Heart right ventricle (tissue), 16 donors: ENCODE measurements around the gene PRKAA2. TPM values are rescaled to one million over a fixed set of nuclear protein-coding genes. Genes with fewer than 3 reads are reported as not detected.
A peak's percentile ranks its signal among the peaks of the same experiment; 100 is the strongest.

Source experiments
- ATAC-seq, 8 donors: fragments of 200-7000 bp; cut with Tn5 transposase; one replicate each; pipeline ENCODE4 v1.9.1; 2020; ENCODE audit warnings: mild to moderate bottlenecking in 8 of 8, moderate library complexity in 8 of 8, moderate number of reproducible peaks in 1 of 8
- DNase-seq, 2 donors: peaks; one replicate each; pipeline ENCODE4 v3.0.0-alpha.2; 2020
- H3K27ac ChIP-seq, 10 donors: fragments of 200-600 bp; sonication (generic) in 2 of 10; one replicate each; pipeline versions ENCODE4 v1.5.0 to v1.8.0; 2020 to 2022; ENCODE audit warnings: mild to moderate bottlenecking in 3 of 10
- H3K27me3 ChIP-seq, 7 donors: fragments of 200-600 bp; one replicate each; pipeline ENCODE4 v1.8.0; 2021 to 2022; ENCODE audit warnings: mild to moderate bottlenecking in 2 of 7
- H3K36me3 ChIP-seq, 9 donors: fragments of 200-600 bp; sonication (generic) in 1 of 9; one replicate each; pipeline versions ENCODE4 v1.5.0 to v1.8.0; 2020 to 2022; ENCODE audit warnings: mild to moderate bottlenecking in 2 of 9
- H3K4me1 ChIP-seq, 9 donors: fragments of 200-600 bp; sonication (generic) in 1 of 9; one replicate each; pipeline versions ENCODE4 v1.5.0 to v1.8.0; 2020 to 2022; ENCODE audit warnings: mild to moderate bottlenecking in 4 of 9
- H3K4me3 ChIP-seq, 10 donors: fragments of 200-600 bp; sonication (generic) in 2 of 10; one replicate each; pipeline versions ENCODE4 v1.5.0 to v1.8.0; 2020 to 2022; ENCODE audit warnings: mild to moderate bottlenecking in 7 of 10, moderate library complexity in 2 of 10
- H3K9me3 ChIP-seq, 11 donors: fragments of 200-600 bp in 10 of 11; sonication (generic) in 2 of 11; one replicate each; pipeline versions ENCODE4 v1.5.0 to v1.8.0; 2013 to 2022; ENCODE audit warnings: mild to moderate bottlenecking in 2 of 11, control low read depth in 1 of 11, moderate library complexity in 1 of 11
- CTCF ChIP-seq, 9 donors: fragments of 200-600 bp; sonication (generic) in 2 of 9; IDR thresholded peaks; one replicate each; pipeline versions ENCODE4 v1.5.0 to v1.8.0; 2021 to 2022; ENCODE audit warnings: antibody characterized with exemption in 9 of 9, mild to moderate bottlenecking in 5 of 9, moderate library complexity in 1 of 9
- WGBS, 2 donors: extraction: QIAGEN DNeasy Blood & Tissue Kit; methylation state at CpG; one replicate each; pipeline ENCODE4 v1.1.7; 2013; ENCODE audit warnings: inconsistent platforms in 1 of 2; 5-methylcytosine and 5-hydroxymethylcytosine counted together
- intact Hi-C, 10 donors: fragments of 100-400 bp; cut with DNase I; formaldehyde crosslinking; loops; one replicate each; pipeline versions ENCODE4 v1.11.1 to v1.14.2; 2022
- polyA plus RNA-seq, 2 donors: library from polyadenylated mRNA; stranded (reverse); fragments of 200-250 nt; gene quantifications; one replicate each; pipeline ENCODE4 v1.2.3, GENCODE V29; 2013
- total RNA-seq, 10 donors: library from RNA; stranded (reverse); fragmentation: NEBNext Ultra II Directional in 3 of 10; extraction: Animal tissue kit (Norgen Biotek cat#: 25700) in 3 of 10; gene quantifications; one replicate each; pipeline versions ENCODE4 v1.2.1 to v1.2.4, GENCODE V29; 2021 to 2023
- donor health status: Arrhythmogenic right ventricular cardiomyopathy.
- donor health status: ischemic (EF 13 %, LVEDD 7.1; RV severe dilation, severe dysfunction).
- donor health status: healthy with polysubstance abuse.
- donor health status: DM: no; HTN: yes; CAD: no.
- donor health status: DM: no; HTN: no; CAD: no.
- donor health status: ischemic (EF 25% LVEDD 6.9; RV normal size, moderate dysfunction).
- donor health status: ischemic (EF 25% LVEDD 5.7; RV mildly dilated, moderate dysfunction).
- donor health status: healthy.
- donor health status: DM: yes; HTN: yes; CAD: no.
- donor health status: Ischemic cardiomyopathy.
- donor health status: ischemic (EF 35%, LVEDD 5.7; RV mildly dilated, moderate dysfunction).
- donor health status: nonischemic (EF 11% LVEDD 7.7; RV severe dilation, severe dysfunction).
- donor health status: DM: yes; HTN: yes; CAD: no.
- donor health status: PGD.
- donor health status: ischemic (EF 29% LVEDD 5.4; RV normal size, mild dysfunction).
- donor health status: nonischemic (EF 23%, LVEDD 6.1; RV moderate dilation, normal function).

PRKAA2 gene
- total and polyA plus RNA-seq, 12 donors = 8.0 to 166 (median 124) TPM

GRCh38 chr1:56703747-56704146 is 58.6 kb downstream of the PRKAA2 start:
- peaks cover 0 to 27% (median 7%) of the 10 kb centered on the region in 11 donors for H3K9me3 ChIP-seq
- no peak overlapping the region for H3K4me3 ChIP-seq
- 78 to 90% methylated on average over 1 of the region's 1 CpG for WGBS, 2 donors
- H3K36me3 ChIP-seq = peaks cover 0 to 88% (median 7%) of the 10 kb centered on the region in 9 donors
- no peaks in the 10 kb centered on the region for H3K4me1 ChIP-seq
- H3K27me3 ChIP-seq = no peaks in the 10 kb centered on the region
- ATAC-seq (no peak), DNase-seq (no peak)
- intact Hi-C loops = loop anchor here in 3 of 10 donors (10.0 kb wide), 2 partner anchors 119 to 1419 kb away; no protein-coding TSS in a partner anchor
- no peak overlapping the region for H3K27ac ChIP-seq
- TF ChIP-seq CTCF (IDR thresholded peaks at IDR 0.05) = no peak

- peaks cover 0 to 62% (median 6%) of the 10 kb centered on the region in 9 donors for H3K36me3 ChIP-seq
- no peak for TF ChIP-seq CTCF (IDR thresholded peaks at IDR 0.05)
- 74 to 77% methylated on average over 4 of the region's 4 CpGs for WGBS, 2 donors
- H3K27ac ChIP-seq = no peak overlapping the region
- ATAC-seq (no peak), DNase-seq (no peak)
- intact Hi-C loops = loop anchor here in 5 of 10 donors (5.0 to 10.0 kb wide), 5 partner anchors 60 to 1425 kb away; partner anchors contain the start of gene PRKAA2 (in 1 of the 5)
- peaks cover 0 to 28% (median 0%) of the 10 kb centered on the region in 9 donors for H3K4me1 ChIP-seq
- H3K27me3 ChIP-seq = no peaks in the 10 kb centered on the region
- H3K4me3 ChIP-seq = no peak overlapping the region
- peaks cover 0 to 14% (median 0%) of the 10 kb centered on the region in 11 donors for H3K9me3 ChIP-seq
Measured at GRCh38 chr1:56707379-56707778, 62.3 kb downstream of the PRKAA2 start.

GRCh38 chr1:56709269-56709880 is 64.3 kb downstream of the PRKAA2 start:
- no peaks in the 10 kb centered on the region for H3K27me3 ChIP-seq
- peak overlapping the region in 1 of 10 donors; percentile 2 for H3K27ac ChIP-seq
- intact Hi-C loops = loop anchor here in 6 of 10 donors (2.0 to 10.0 kb wide), 6 partner anchors 62 to 1427 kb away; partner anchors contain the start of gene PRKAA2 (in 1 of the 6)
- no peak for DNase-seq
- peak; percentile 38 to 78 (median 58) for ATAC-seq
- H3K4me3 ChIP-seq = no peak overlapping the region
- 9 to 17% methylated on average over 2 of the region's 2 CpGs for WGBS, 2 donors
- H3K4me1 ChIP-seq = peaks cover 0 to 36% (median 4%) of the 10 kb centered on the region in 9 donors
- H3K9me3 ChIP-seq = peaks cover 0 to under 1% (median 0%) of the 10 kb centered on the region in 11 donors
- H3K36me3 ChIP-seq = peaks cover 0 to 44% (median under 1%) of the 10 kb centered on the region in 9 donors
- peak; percentile 28 to 73 (median 60) for TF ChIP-seq CTCF (IDR thresholded peaks at IDR 0.05)

- Histone ChIP-seq H3K27me3 (no peaks in the 10 kb centered on the region), H3K4me3 (no peak overlapping the region), H3K27ac (peak overlapping the region in 1 of 10 donors; percentile 2), H3K9me3 (no peaks in the 10 kb centered on the region), H3K36me3 (peaks cover 0 to 37% (median 0%) of the 10 kb centered on the region in 9 donors), H3K4me1 (peaks cover 0 to 36% (median 4%) of the 10 kb centered on the region in 9 donors)
- TF ChIP-seq CTCF (IDR thresholded peaks at IDR 0.05) = no peak
- ATAC-seq (peak in 2 of 8 donors; percentile 39 to 63), DNase-seq (no peak)
- intact Hi-C loops = loop anchor here in 9 of 10 donors (2.0 to 10.0 kb wide), 8 partner anchors 63 to 1428 kb away; partner anchors contain the start of genes FYB2 (in 1 of the 9) and PRKAA2 (in 1 of the 9)
- WGBS, 2 donors = 33 to 42% methylated on average over 2 of the region's 2 CpGs
Measured at GRCh38 chr1:56709995-56710394, 64.9 kb downstream of the PRKAA2 start.
